GM12892 (cell line): ENCODE data around the gene MYL2.

ENCODE experiments used
- DNase-seq: peaks from one replicate; pipeline ENCODE4 v3.0.0; 2011; ENCODE audit not compliant: insufficient read length
- FAIRE-seq: peaks from 2 replicates; lab custom pipeline; 2011; peaks lifted over from hg19 to GRCh38; lab: Jason Lieb, UNC
- POLR2A ChIP-seq: IDR thresholded peaks from 2 replicates; pipeline ENCODE4 v1.6.1; 2011; ENCODE audit warnings: low read depth, low read length, control low read depth
- POLR2AphosphoS5 ChIP-seq: IDR thresholded peaks from 2 replicates; pipeline ENCODE4 v1.6.1; 2011; ENCODE audit warnings: low read depth, low read length, control low read depth
- TAF1 ChIP-seq: IDR thresholded peaks from 2 replicates; pipeline ENCODE4 v1.6.1; 2011; ENCODE audit warnings: low read depth, mild to moderate bottlenecking, control low read depth, low read length, borderline replicate concordance

Gene MYL2

DNA sequence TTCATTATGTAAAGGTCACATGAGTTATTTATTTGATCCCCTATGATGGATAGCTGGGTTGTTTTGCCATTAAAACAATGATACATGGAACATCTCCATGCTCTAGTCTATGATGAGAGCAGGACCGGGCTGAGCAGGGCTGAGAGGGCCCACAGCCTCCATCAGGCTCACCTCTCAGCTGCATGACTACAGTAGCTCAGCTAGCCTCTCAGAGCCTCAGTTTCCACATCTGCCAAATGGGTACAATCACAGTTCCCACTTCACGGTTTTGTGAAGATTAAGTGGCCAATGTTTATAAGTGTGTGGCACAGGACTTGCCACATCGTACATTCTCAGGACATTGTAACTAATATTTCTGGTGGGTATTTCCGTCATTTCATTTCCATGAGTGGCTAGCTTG, 19.9 kb upstream of the MYL2 start:
- TF ChIP-seq TAF1 (no peak), POLR2AphosphoS5 (no peak), POLR2A (no peak)
- no peak for DNase-seq
- FAIRE-seq, result no peak

DNA sequence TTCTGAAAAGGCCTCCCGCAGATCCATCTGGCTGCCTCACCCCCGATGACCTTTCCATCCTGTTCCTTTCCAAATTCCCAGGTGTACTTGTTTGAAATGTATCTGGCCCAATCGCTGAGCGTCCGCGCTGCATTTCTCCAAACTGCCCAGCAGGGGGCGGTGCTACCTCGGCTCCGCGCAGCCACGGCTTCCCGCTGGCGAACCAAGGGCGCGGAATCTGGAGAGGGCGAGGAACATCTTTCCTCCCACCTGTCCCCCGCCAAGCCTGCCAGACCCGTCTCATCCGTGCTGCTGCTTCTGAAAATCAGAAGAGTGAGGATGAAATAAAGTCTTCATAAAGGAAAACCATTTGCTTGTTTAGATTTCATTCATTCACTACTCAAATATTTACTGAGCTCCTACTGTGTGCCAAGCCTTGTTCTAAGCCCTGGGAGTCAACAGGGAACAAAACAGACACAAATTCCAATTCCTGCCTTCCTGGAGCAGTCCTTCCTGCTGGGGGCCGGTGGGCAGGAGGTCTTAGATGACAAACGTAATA, 16.8 kb upstream of the MYL2 start:
- FAIRE-seq (peak; percentile 93), DNase-seq (peak; percentile 47)
- TF ChIP-seq POLR2AphosphoS5 (no peak), POLR2A (no peak), TAF1 (no peak)

DNA sequence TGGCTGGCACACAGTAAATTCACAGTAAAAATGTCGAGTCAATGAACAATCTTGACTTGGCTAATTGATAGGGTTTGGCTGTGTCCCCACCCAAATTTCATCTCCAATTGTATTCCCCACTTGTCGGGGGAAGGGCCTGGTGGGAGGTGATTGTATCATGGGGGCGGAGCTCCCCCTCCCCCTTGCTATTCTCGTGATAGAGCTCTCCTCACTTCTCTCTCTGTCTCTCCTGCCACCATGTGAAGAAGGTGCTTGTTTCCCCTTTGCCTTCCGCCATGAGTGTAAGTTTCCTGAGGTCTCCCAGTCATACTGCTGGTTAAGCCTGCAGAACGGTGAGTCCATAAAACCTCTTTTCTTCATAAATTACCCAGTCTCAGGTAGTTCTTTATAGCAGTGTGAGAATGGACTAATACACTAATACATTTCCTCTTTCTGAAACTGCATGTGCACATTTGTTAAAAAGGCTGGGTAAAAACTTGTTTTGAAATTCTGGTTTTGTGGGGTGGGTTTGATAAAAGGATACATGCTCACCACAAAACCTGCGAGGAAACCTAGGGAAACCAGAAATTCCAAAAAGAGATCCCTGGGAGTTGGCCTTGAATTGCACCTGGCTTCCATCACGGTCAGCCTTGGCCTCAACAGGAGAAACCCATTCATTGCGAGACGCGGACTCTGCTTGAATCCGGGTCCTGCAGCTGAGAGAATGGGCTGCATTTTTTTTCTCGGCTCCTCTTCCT, 16.2 kb upstream of the MYL2 start:
- DNase-seq (no peak), FAIRE-seq (no peak)
- no peak for TF ChIP-seq POLR2AphosphoS5
- no peak for TF ChIP-seq TAF1
- TF ChIP-seq POLR2A, result no peak

DNA sequence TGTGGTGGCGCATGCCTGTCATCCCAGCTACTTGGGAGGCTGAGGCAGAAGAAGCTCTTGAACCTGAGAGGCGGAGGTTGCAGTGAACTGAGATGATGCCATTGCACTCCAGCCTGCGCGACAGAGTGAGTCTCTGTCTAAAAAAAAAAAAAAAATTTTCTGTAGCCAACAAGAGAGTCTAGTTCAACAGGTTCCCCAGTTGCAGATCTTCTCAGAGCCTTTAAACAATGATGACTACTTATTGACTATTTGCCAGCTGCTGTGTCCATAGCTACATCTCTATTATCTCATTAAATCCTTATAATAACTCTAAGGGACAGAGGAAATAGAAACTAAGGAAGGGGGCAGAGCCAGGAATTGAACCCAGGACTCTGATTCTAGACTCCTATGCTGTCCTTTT, 15.2 kb upstream of the MYL2 start:
- no peak for FAIRE-seq
- TF ChIP-seq TAF1 (no peak), POLR2AphosphoS5 (no peak), POLR2A (no peak)
- DNase-seq, result no peak

DNA sequence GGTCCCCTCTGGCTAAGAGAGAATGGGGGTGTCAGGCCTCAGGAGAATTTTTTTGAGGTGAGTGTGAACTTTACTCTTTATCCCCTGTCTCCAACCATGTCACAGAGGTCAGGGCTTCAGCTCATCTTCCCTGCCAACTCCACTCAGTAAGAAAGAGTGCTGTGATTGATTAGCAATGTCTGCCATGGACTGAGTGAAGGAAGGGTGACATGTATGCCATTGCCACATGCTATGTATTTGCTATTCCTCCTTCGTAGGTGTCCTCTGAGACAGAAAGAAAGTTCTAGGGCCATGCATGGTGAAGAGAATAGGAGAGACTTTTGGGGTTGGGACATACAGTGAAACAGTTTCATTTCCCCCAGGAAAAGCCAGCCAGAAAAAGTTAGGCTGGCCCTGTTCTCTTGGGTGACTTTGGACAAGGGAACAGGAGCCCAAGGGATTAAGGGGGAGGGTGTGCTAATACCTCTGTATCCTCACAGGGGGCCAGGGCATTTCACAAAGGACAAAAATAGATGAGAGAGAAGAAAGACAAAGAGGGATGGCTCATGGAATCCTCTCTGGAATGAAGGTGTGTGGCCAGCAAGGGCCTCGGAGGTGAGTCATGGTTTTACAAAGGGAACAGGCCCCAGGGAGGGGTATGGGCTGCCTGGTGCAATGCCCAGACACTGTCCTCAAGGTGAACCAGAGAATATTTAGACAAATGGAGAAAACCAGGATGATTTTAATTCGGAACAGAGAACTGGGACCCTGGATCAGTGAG, 13.9 kb upstream of the MYL2 start:
- DNase-seq (no peak), FAIRE-seq (no peak)
- TF ChIP-seq POLR2A (no peak), POLR2AphosphoS5 (no peak), TAF1 (no peak)

DNA sequence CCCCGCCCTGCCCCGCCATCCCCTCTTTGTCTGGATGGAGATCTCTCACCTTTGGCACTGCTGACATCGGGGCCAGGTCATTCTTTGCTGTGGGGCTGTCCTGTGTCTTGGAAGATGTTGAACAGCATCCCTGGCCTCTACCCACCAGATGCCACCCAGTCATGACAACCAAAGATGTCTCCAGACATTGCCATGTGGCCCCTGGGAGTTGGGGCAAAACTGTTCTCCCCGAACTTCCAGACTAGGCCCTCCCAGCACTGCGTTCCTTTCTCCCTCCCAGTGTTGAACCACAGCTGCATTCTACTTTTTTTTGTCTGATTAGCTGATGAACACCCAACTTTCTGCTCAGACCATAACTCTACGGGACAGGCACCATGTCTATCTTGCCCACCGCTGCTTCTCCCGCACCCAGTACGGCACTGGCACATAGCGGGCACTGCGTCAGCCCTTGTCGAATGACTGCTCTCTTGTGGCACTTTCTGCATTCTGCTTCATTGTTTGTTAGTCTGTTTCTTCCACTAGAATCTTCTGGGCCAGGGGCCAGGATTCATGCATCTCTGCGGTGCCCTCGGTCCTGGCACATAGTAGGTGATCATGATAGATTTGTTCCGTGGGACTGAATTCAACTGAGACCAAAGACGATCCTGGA, 13.1 kb upstream of the MYL2 start:
- no peak for DNase-seq
- TF ChIP-seq TAF1 (no peak), POLR2AphosphoS5 (no peak), POLR2A (no peak)
- FAIRE-seq, result no peak

DNA sequence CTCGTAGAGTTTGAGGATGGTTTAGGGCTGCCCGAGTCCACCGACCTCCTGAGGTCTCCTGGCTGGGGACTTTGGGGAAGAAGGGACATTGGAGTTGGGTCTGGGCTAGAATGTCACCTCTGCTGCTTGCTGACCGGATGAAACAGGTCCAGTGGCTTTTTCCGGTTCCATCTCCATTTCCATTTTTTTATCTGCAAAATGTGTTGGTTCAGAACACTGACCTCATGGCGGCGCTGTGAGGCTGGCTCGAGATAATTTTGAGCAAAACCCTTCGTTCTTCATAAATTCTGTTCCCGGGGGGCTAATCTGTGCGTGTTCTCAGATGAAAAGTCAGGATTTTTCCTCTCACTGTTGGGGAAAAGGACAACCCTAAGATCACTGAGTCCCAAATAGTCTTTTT, 11.7 kb upstream of the MYL2 start:
- TF ChIP-seq TAF1, result no peak
- TF ChIP-seq POLR2A, result no peak
- no peak for TF ChIP-seq POLR2AphosphoS5
- no peak for FAIRE-seq
- no peak for DNase-seq

DNA sequence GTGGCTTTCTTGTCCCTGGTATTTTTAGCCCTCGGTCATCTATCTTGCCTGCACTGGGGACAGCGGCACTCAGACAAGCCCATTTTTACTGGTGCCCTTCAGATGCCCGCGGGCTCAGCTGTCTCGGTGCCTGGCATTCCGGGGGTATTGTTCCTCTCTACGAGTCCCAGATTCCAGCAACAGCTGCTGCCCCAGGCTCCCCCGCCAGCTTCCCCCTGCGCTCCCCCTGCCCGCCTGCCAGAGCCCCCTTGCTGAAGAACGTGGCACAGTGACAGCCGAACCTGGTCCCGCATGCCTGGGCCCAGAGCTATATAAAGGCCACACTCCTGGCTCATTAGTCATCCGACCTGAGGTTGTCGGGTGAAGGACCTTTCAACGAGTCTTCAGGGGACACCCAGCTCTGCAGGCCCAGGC, 10.9 kb upstream of the MYL2 start:
- TF ChIP-seq POLR2AphosphoS5 (no peak), TAF1 (no peak), POLR2A (no peak)
- DNase-seq (no peak), FAIRE-seq (no peak)

DNA sequence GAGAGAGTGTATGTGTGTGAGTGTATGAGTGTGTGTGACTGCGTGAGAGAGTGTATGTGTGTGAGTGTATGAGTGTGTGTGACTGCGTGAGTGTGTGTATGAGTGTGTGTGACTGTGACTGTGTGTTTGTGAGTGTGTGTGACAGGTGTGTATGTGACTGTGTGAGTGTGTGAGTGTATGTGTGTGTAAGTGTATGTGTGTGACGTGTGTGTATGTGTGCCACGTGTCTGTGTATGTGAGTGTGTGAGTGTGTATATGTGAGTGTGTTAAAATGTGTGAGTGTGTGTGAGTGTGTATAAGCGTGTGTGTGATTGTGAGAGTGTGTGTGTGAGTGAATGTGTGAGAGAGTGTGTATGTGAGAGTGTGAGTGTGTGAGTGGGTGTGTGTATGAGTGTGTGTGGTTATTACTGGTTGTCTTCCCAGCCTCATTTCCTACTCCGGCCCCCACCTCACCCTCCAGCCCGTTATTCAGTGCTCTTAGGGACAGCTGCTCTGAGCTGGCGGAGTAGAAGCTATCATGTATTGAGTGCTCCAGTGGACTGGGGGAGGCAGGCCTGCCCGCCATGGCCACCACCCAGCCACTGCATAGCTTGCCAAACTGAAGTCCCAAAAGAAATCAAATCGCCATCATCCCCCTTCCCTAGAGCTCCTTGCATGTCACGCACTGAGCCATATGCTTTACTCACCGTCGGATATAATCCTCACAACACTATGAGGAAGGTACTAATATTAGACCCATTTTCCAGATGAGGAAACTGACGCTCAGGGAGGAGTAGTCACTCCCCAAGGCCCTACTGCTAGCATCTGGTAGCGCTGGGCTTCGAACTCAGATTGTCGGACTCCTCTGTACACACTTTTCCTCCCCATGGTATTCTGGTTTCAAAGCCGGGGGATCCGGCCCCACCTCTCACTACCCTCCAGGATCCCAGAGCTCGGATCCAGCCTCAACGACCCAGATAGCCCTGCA, 10.3 kb upstream of the MYL2 start:
- TF ChIP-seq POLR2AphosphoS5 (no peak), TAF1 (no peak), POLR2A (no peak)
- FAIRE-seq (peak; percentile 70), DNase-seq (no peak)

DNA sequence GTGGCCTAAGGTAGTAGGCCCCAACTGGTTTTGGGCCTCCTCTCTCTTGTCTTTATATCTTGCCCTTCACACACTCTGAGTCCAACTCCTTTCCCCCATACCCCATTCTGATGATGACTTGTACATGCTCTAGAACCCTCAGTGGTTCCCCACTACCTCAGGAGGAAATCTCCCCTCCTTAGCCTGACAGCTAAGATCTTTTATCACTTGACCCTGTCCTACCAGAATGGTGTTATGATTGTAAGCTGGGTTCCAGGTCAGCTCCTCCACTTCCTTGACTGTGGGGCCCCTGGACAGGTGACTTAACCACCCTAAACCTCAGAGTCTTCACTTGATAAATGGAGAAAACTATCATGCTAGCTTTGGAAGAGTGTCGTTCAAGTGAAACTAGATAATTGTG, 9.4 kb upstream of the MYL2 start:
- no peak for TF ChIP-seq POLR2A
- TF ChIP-seq TAF1, result no peak
- TF ChIP-seq POLR2AphosphoS5, result no peak
- no peak for FAIRE-seq

DNA sequence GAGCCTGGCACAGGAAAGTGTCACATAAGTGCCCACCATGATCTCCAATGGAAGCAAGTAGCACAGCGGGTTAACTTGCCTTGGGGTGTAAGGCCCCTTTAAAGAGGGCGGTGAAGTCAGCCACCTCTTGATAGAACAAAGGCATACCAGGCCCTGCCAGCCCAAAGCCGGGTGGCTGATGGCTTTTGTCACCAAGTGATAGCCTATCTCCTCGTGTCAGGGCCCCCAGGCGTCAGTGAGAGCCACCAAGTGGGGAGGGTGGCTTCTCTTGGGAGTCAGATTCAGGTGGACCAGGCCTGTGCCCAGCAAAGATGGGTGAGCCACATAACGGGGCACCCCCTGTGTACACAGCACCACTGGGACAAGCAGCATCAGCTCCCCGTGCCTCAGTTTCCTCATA, 8.3 kb upstream of the MYL2 start:
- no peak for TF ChIP-seq TAF1
- TF ChIP-seq POLR2A, result no peak
- TF ChIP-seq POLR2AphosphoS5, result no peak
- FAIRE-seq, result no peak
- no peak for DNase-seq

More for the DNA sequence above, 9.4 kb upstream of the MYL2 start:
- DNase-seq, result no peak
